B cell (primary cell): ENCODE results near the gene SALL1. TPM values are rescaled to one million over a fixed set of nuclear protein-coding genes. Genes with fewer than 3 reads are reported as not detected.

Experiments used
- ATAC-seq: fragments of 200-7000 bp; cut with Tn5 transposase; one replicate; pipeline ENCODE4 v1.10.0; 2021; ENCODE audit warnings: low read depth, mild to moderate bottlenecking, moderate number of reproducible peaks, moderate library complexity
- CTCF ChIA-PET: fragments of 350-600 bp; sonication (Branson Sonifier 250); formaldehyde crosslinking; loops from one replicate; lab custom pipeline; 2021; ENCODE audit warnings: antibody characterized with exemption, inconsistent platforms; lab: Charles Lee
- POLR2A ChIA-PET: fragments of 350-600 bp; sonication (Branson Sonifier 250); formaldehyde crosslinking; loops from one replicate; lab custom pipeline; 2021; ENCODE audit warnings: antibody characterized with exemption; lab: Charles Lee
- DNase-seq: peaks from one replicate; pipeline ENCODE4 v3.0.0; 2013
- H2AFZ ChIP-seq: 2 replicates; pipeline ENCODE4 v1.6.1; 2012; ENCODE audit warnings: mild to moderate bottlenecking, low read depth, low read length; ENCODE audit not compliant: insufficient read depth, poor library complexity, severe bottlenecking
- H3K27ac ChIP-seq, 2 donors: 1 replicate in 1 of 2; 2 replicates in 1 of 2; pipeline ENCODE4 v1.5.1; 2012 to 2013; ENCODE audit warnings: low read length in 2 of 2, mild to moderate bottlenecking in 2 of 2, moderate library complexity in 1 of 2
- H3K27me3 ChIP-seq, 4 experiments: fragments of 200-600 bp in 1 of 4; sonication (generic) in 1 of 4; replicated peaks in 1 of 4; 1 replicate in 2 of 4; 2 replicates in 2 of 4; pipeline versions ENCODE4 v1.6.1 to v1.7.0; 2013 to 2016; ENCODE audit warnings: low read length in 3 of 4, mild to moderate bottlenecking in 2 of 4, mixed read lengths in 1 of 4, moderate library complexity in 1 of 4; ENCODE audit not compliant: insufficient read depth in 4 of 4, control insufficient read depth in 3 of 4; ENCODE audit errors: control extremely low read depth in 1 of 4
- H3K36me3 ChIP-seq, 2 experiments: replicated peaks in 1 of 2; 1 replicate in 1 of 2; 2 replicates in 1 of 2; pipeline versions ENCODE4 v1.6.1 to v1.7.1; 2013; ENCODE audit warnings: low read length in 1 of 2; ENCODE audit not compliant: insufficient read depth in 2 of 2, control insufficient read depth in 1 of 2; ENCODE audit errors: control extremely low read depth in 1 of 2, extremely low read depth in 1 of 2
- H3K4me1 ChIP-seq, 2 donors: fragments of 200-600 bp in 1 of 2; sonication (generic) in 1 of 2; 1 replicate in 1 of 2; 2 replicates in 1 of 2; pipeline versions ENCODE4 v1.5.1 to v1.6.1; 2013 to 2017; ENCODE audit warnings: low read length in 2 of 2; ENCODE audit not compliant: control insufficient read depth in 2 of 2, insufficient read depth in 2 of 2
- H3K4me2 ChIP-seq: replicated peaks from 2 replicates; pipeline ENCODE3; 2012; ENCODE audit warnings: mild to moderate bottlenecking, low read depth, low read length; ENCODE audit not compliant: poor library complexity, severe bottlenecking
- H3K4me3 ChIP-seq, 5 experiments: fragments of 200-600 bp in 1 of 5; sonication (generic) in 1 of 5; 1 replicate in 3 of 5; 2 replicates in 2 of 5; pipeline versions ENCODE4 v1.5.1 to v1.7.0; 2011 to 2016; ENCODE audit warnings: low read length in 4 of 5, mild to moderate bottlenecking in 4 of 5, low read depth in 2 of 5, control low read depth in 1 of 5, moderate library complexity in 1 of 5; ENCODE audit not compliant: insufficient read depth in 1 of 5; ENCODE audit errors: control extremely low read depth in 1 of 5, extremely low read depth in 1 of 5
- H3K79me2 ChIP-seq: fragments of 200-600 bp; sonication (generic); one replicate; pipeline ENCODE4 v1.6.0; 2016; ENCODE audit warnings: low read length; ENCODE audit not compliant: control insufficient read depth, insufficient read depth
- H3K9ac ChIP-seq: fragments of 200-600 bp; sonication (generic); 2 replicates; pipeline ENCODE4 v1.6.1; 2017; ENCODE audit warnings: mild to moderate bottlenecking, low read length, moderate library complexity
- H3K9me3 ChIP-seq, 3 donors: one replicate each; pipeline versions ENCODE4 v1.6.1 to v1.7.1; 2013; ENCODE audit warnings: low read length in 2 of 3; ENCODE audit not compliant: control insufficient read depth in 2 of 3, insufficient read depth in 1 of 3; ENCODE audit errors: control extremely low read depth in 1 of 3
- H4K20me1 ChIP-seq: 2 replicates; pipeline ENCODE4 v1.6.0; 2012; ENCODE audit warnings: mild to moderate bottlenecking, low read length; ENCODE audit not compliant: insufficient read depth, control insufficient read depth, poor library complexity, severe bottlenecking
- H3K27ac Mint-ChIP-seq: one replicate; pipeline ENCODE4 v1.8.0; 2021; ENCODE audit warnings: mixed read lengths
- H3K27me3 Mint-ChIP-seq: one replicate; pipeline ENCODE4 v1.8.0; 2021; ENCODE audit warnings: mixed read lengths
- H3K4me1 Mint-ChIP-seq: one replicate; pipeline ENCODE4 v1.8.0; 2021; ENCODE audit warnings: mixed read lengths
- H3K4me3 Mint-ChIP-seq: one replicate; pipeline ENCODE4 v1.8.0; 2021; ENCODE audit warnings: mixed read lengths
- H3K9me3 Mint-ChIP-seq: one replicate; pipeline ENCODE4 v1.8.0; 2022; ENCODE audit warnings: mixed read lengths; ENCODE audit not compliant: insufficient read depth
- EZH2 ChIP-seq: IDR thresholded peaks from 2 replicates; pipeline ENCODE4 v1.6.1; 2012; ENCODE audit warnings: borderline replicate concordance, low read depth, mild to moderate bottlenecking, moderate library complexity, low read length; ENCODE audit not compliant: insufficient read depth, poor library complexity, severe bottlenecking
- WGBS: methylation state at CpG from one replicate; pipeline ENCODE4 v1.1.5; 2013; ENCODE audit warnings: missing lambda C conversion rate; ENCODE audit not compliant: insufficient coverage; 5-methylcytosine and 5-hydroxymethylcytosine counted together
- intact Hi-C: fragments of 100-400 bp; cut with micrococcal nuclease; formaldehyde crosslinking; loops from one replicate; pipeline ENCODE4 v1.10.0; 2022
- polyA plus RNA-seq: library from polyadenylated mRNA; depleted of rRNA; stranded (reverse); fragments of >200 nt; gene quantifications from 2 replicates; pipeline ENCODE4 v1.2.3, GENCODE V29; 2012
- total RNA-seq, 2 donors: library from RNA; stranded (reverse); fragments of 120-200 nt in 1 of 2; gene quantifications; 1 replicate in 1 of 2; 2 replicates in 1 of 2; pipeline versions ENCODE4 v1.2.3 to v1.2.4, GENCODE V29; 2013 to 2022
- TF ChIP-seq, protein P1 (sequence below): fragments of 200-600 bp; IDR thresholded peaks from one replicate; pipeline ENCODE4 v1.8.0; 2022; ENCODE audit warnings: antibody characterized with exemption, mild to moderate bottlenecking

SALL1 gene
- total and polyA plus RNA-seq, 2 donors (not counting 1 experiment from before 2014, with no cell fraction given): not detected

DNA sequence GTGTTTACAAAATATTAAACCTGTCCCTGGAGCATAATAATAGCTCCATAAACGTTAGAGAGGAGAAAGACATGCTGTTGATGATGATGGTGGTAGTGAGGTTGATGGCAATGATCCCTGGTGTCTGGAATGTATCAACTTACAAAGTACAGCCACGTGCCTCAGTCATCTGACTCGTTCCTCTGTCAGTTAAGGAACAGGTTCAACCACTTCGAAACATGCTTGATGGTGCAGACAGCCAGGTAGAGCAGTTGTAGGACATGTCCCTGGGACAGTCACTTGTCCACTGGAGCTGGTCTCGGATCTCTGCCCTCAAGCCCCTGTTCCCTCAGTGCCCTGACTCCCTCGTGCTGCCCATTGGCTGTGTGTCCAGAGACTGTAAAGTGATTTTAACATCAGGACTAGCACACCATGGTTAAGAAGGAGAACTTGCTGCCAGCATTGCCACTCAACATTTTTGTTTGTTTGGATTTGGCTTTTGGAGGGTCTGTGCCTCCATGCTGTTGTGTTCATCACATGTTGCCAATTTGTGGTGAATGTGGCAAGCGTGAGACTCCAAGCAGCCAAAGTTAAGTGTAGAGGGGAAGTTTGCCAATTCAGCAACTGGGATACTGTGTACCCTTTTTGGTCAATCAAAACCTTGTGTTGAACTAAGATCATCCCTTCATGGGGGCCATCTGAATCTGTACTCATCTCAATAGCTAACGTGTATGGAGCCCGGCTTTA is 16.3 kb upstream of the SALL1 start:
- ATAC-seq (no peak), DNase-seq (no peak)
- ChIA-PET POLR2A (no interaction called here), CTCF (no interaction called here)
- Histone ChIP-seq H3K79me2 (no peaks in the 10 kb centered on the region), H3K4me3 (no peak overlapping the region), H4K20me1 (no peaks in the 10 kb centered on the region), H3K27me3 (no peaks in the 10 kb centered on the region), H3K9ac (no peak overlapping the region), H3K4me1 (no peaks in the 10 kb centered on the region), H3K9me3 (peaks cover 0 to 19% (median 0%) of the 10 kb centered on the region in 3 donors), H2AFZ (no peak overlapping the region), H3K36me3 (no peaks in the 10 kb centered on the region), H3K27ac (no peak overlapping the region), H3K4me2 (no peak overlapping the region)
- 69% methylated on average over 6 of the region's 9 CpGs for WGBS
- TF ChIP-seq, protein P1, sequence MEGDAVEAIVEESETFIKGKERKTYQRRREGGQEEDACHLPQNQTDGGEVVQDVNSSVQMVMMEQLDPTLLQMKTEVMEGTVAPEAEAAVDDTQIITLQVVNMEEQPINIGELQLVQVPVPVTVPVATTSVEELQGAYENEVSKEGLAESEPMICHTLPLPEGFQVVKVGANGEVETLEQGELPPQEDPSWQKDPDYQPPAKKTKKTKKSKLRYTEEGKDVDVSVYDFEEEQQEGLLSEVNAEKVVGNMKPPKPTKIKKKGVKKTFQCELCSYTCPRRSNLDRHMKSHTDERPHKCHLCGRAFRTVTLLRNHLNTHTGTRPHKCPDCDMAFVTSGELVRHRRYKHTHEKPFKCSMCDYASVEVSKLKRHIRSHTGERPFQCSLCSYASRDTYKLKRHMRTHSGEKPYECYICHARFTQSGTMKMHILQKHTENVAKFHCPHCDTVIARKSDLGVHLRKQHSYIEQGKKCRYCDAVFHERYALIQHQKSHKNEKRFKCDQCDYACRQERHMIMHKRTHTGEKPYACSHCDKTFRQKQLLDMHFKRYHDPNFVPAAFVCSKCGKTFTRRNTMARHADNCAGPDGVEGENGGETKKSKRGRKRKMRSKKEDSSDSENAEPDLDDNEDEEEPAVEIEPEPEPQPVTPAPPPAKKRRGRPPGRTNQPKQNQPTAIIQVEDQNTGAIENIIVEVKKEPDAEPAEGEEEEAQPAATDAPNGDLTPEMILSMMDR: no peak
- TF ChIP-seq EZH2: no peak
- no peak overlapping the region for H3K4me3 Mint-ChIP-seq
- no peaks in the 10 kb centered on the region for H3K9me3 Mint-ChIP-seq
- H3K4me1 Mint-ChIP-seq: no peaks in the 10 kb centered on the region
- peaks cover 5% of the 10 kb centered on the region for H3K27me3 Mint-ChIP-seq
- intact Hi-C loops: no loop called here
- H3K27ac Mint-ChIP-seq: no peak overlapping the region

DNA sequence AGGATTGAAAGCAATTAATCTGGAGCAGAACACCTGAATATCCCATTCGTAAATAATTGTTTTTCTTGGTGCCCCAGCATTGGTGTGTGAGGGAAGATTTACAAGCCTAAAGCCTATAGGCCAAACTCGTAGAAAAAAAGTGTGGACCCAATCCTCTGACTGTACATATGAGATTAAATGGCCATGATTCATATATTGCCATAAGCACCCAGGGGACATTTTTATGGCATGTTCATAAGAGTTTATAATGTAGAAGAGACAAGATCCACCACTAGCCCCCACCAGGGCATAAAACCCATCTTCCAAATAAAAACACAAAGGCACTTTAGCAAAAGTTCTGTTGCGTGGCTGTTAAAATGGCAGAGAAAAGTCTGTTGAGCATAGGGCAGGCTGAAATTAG is 15.5 kb upstream of the SALL1 start:
- Histone ChIP-seq H3K36me3 (no peaks in the 10 kb centered on the region), H3K4me3 (no peak overlapping the region), H3K27me3 (no peaks in the 10 kb centered on the region), H3K9me3 (peaks cover 0 to 15% (median 0%) of the 10 kb centered on the region in 3 donors), H3K79me2 (no peaks in the 10 kb centered on the region), H3K4me1 (no peaks in the 10 kb centered on the region), H3K9ac (no peak overlapping the region), H3K27ac (no peak overlapping the region), H4K20me1 (no peaks in the 10 kb centered on the region), H3K4me2 (no peak overlapping the region), H2AFZ (no peak overlapping the region)
- CTCF ChIA-PET: no interaction called here
- no peak for TF ChIP-seq EZH2
- TF ChIP-seq, protein P1: no peak
- intact Hi-C loops: no loop called here
- Mint-ChIP-seq H3K4me1 (no peaks in the 10 kb centered on the region), H3K27ac (no peak overlapping the region), H3K4me3 (no peak overlapping the region), H3K27me3 (peaks cover 5% of the 10 kb centered on the region), H3K9me3 (no peaks in the 10 kb centered on the region)
- no peak for DNase-seq
- POLR2A ChIA-PET: no interaction called here
- no peak for ATAC-seq
- WGBS: no CpG with 5 or more reads among the region's 3 CpGs
